ENCODE results near the gene BICC1.

GRCh38 chr10:58560068-58560467 is 47.4 kb downstream of the BICC1 start:
- no peak for TF ChIP-seq CTCF (IDR thresholded peaks at IDR 0.05; ENCODE audit: low read length)
- TF ChIP-seq EZH2 (IDR thresholded peaks at IDR 0.05; ENCODE audit: borderline replicate concordance, low read length): no peak

Measured in OCI-LY1 (cell line).